B cell (primary cell): ENCODE data around the gene PEX6. TPM values are rescaled to one million over a fixed set of nuclear protein-coding genes. Genes with fewer than 3 reads are reported as not detected.

Experiments
- ATAC-seq: fragments of 200-7000 bp; cut with Tn5 transposase; one replicate; pipeline ENCODE4 v1.10.0; 2021; ENCODE audit warnings: low read depth, mild to moderate bottlenecking, moderate number of reproducible peaks, moderate library complexity
- CTCF ChIA-PET: fragments of 350-600 bp; sonication (Branson Sonifier 250); formaldehyde crosslinking; loops from one replicate; lab custom pipeline; 2021; ENCODE audit warnings: antibody characterized with exemption, inconsistent platforms; lab: Charles Lee
- POLR2A ChIA-PET: fragments of 350-600 bp; sonication (Branson Sonifier 250); formaldehyde crosslinking; loops from one replicate; lab custom pipeline; 2021; ENCODE audit warnings: antibody characterized with exemption; lab: Charles Lee
- DNase-seq: peaks from one replicate; pipeline ENCODE4 v3.0.0; 2013
- H2AFZ ChIP-seq: 2 replicates; pipeline ENCODE4 v1.6.1; 2012; ENCODE audit warnings: mild to moderate bottlenecking, low read depth, low read length; ENCODE audit not compliant: insufficient read depth, poor library complexity, severe bottlenecking
- H3K27ac ChIP-seq, 2 donors: 1 replicate in 1 of 2; 2 replicates in 1 of 2; pipeline ENCODE4 v1.5.1; 2012 to 2013; ENCODE audit warnings: low read length in 2 of 2, mild to moderate bottlenecking in 2 of 2, moderate library complexity in 1 of 2
- H3K27me3 ChIP-seq, 4 experiments: fragments of 200-600 bp in 1 of 4; sonication (generic) in 1 of 4; replicated peaks in 1 of 4; 1 replicate in 2 of 4; 2 replicates in 2 of 4; pipeline versions ENCODE4 v1.6.1 to v1.7.0; 2013 to 2016; ENCODE audit warnings: low read length in 3 of 4, mild to moderate bottlenecking in 2 of 4, mixed read lengths in 1 of 4, moderate library complexity in 1 of 4; ENCODE audit not compliant: insufficient read depth in 4 of 4, control insufficient read depth in 3 of 4; ENCODE audit errors: control extremely low read depth in 1 of 4
- H3K36me3 ChIP-seq, 2 experiments: replicated peaks in 1 of 2; 1 replicate in 1 of 2; 2 replicates in 1 of 2; pipeline versions ENCODE4 v1.6.1 to v1.7.1; 2013; ENCODE audit warnings: low read length in 1 of 2; ENCODE audit not compliant: insufficient read depth in 2 of 2, control insufficient read depth in 1 of 2; ENCODE audit errors: control extremely low read depth in 1 of 2, extremely low read depth in 1 of 2
- H3K4me1 ChIP-seq, 2 donors: fragments of 200-600 bp in 1 of 2; sonication (generic) in 1 of 2; 1 replicate in 1 of 2; 2 replicates in 1 of 2; pipeline versions ENCODE4 v1.5.1 to v1.6.1; 2013 to 2017; ENCODE audit warnings: low read length in 2 of 2; ENCODE audit not compliant: control insufficient read depth in 2 of 2, insufficient read depth in 2 of 2
- H3K4me2 ChIP-seq: replicated peaks from 2 replicates; pipeline ENCODE3; 2012; ENCODE audit warnings: mild to moderate bottlenecking, low read depth, low read length; ENCODE audit not compliant: poor library complexity, severe bottlenecking
- H3K4me3 ChIP-seq, 5 experiments: fragments of 200-600 bp in 1 of 5; sonication (generic) in 1 of 5; 1 replicate in 3 of 5; 2 replicates in 2 of 5; pipeline versions ENCODE4 v1.5.1 to v1.7.0; 2011 to 2016; ENCODE audit warnings: low read length in 4 of 5, mild to moderate bottlenecking in 4 of 5, low read depth in 2 of 5, control low read depth in 1 of 5, moderate library complexity in 1 of 5; ENCODE audit not compliant: insufficient read depth in 1 of 5; ENCODE audit errors: control extremely low read depth in 1 of 5, extremely low read depth in 1 of 5
- H3K79me2 ChIP-seq: fragments of 200-600 bp; sonication (generic); one replicate; pipeline ENCODE4 v1.6.0; 2016; ENCODE audit warnings: low read length; ENCODE audit not compliant: control insufficient read depth, insufficient read depth
- H3K9ac ChIP-seq: fragments of 200-600 bp; sonication (generic); 2 replicates; pipeline ENCODE4 v1.6.1; 2017; ENCODE audit warnings: mild to moderate bottlenecking, low read length, moderate library complexity
- H3K9me3 ChIP-seq, 3 donors: one replicate each; pipeline versions ENCODE4 v1.6.1 to v1.7.1; 2013; ENCODE audit warnings: low read length in 2 of 3; ENCODE audit not compliant: control insufficient read depth in 2 of 3, insufficient read depth in 1 of 3; ENCODE audit errors: control extremely low read depth in 1 of 3
- H4K20me1 ChIP-seq: 2 replicates; pipeline ENCODE4 v1.6.0; 2012; ENCODE audit warnings: mild to moderate bottlenecking, low read length; ENCODE audit not compliant: insufficient read depth, control insufficient read depth, poor library complexity, severe bottlenecking
- H3K27ac Mint-ChIP-seq: one replicate; pipeline ENCODE4 v1.8.0; 2021; ENCODE audit warnings: mixed read lengths
- H3K27me3 Mint-ChIP-seq: one replicate; pipeline ENCODE4 v1.8.0; 2021; ENCODE audit warnings: mixed read lengths
- H3K4me1 Mint-ChIP-seq: one replicate; pipeline ENCODE4 v1.8.0; 2021; ENCODE audit warnings: mixed read lengths
- H3K4me3 Mint-ChIP-seq: one replicate; pipeline ENCODE4 v1.8.0; 2021; ENCODE audit warnings: mixed read lengths
- H3K9me3 Mint-ChIP-seq: one replicate; pipeline ENCODE4 v1.8.0; 2022; ENCODE audit warnings: mixed read lengths; ENCODE audit not compliant: insufficient read depth
- CTCF ChIP-seq: fragments of 200-600 bp; IDR thresholded peaks from one replicate; pipeline ENCODE4 v1.8.0; 2022; ENCODE audit warnings: antibody characterized with exemption, mild to moderate bottlenecking
- EZH2 ChIP-seq: IDR thresholded peaks from 2 replicates; pipeline ENCODE4 v1.6.1; 2012; ENCODE audit warnings: borderline replicate concordance, low read depth, mild to moderate bottlenecking, moderate library complexity, low read length; ENCODE audit not compliant: insufficient read depth, poor library complexity, severe bottlenecking
- WGBS: methylation state at CpG from one replicate; pipeline ENCODE4 v1.1.5; 2013; ENCODE audit warnings: missing lambda C conversion rate; ENCODE audit not compliant: insufficient coverage; 5-methylcytosine and 5-hydroxymethylcytosine counted together
- intact Hi-C: fragments of 100-400 bp; cut with micrococcal nuclease; formaldehyde crosslinking; loops from one replicate; pipeline ENCODE4 v1.10.0; 2022
- polyA plus RNA-seq: library from polyadenylated mRNA; depleted of rRNA; stranded (reverse); fragments of >200 nt; gene quantifications from 2 replicates; pipeline ENCODE4 v1.2.3, GENCODE V29; 2012
- total RNA-seq, 2 donors: library from RNA; stranded (reverse); fragments of 120-200 nt in 1 of 2; gene quantifications; 1 replicate in 1 of 2; 2 replicates in 1 of 2; pipeline versions ENCODE4 v1.2.3 to v1.2.4, GENCODE V29; 2013 to 2022

Gene PEX6
- total and polyA plus RNA-seq, 2 donors (not counting 1 experiment from before 2014, with no cell fraction given), result 16.0 to 16.6 TPM

- H3K27ac Mint-ChIP-seq, result no peak overlapping the region
- H3K9me3 ChIP-seq, result no peaks in the 10 kb centered on the region
- peaks cover 0 to 5% of the 10 kb centered on the region in 2 experiments for H3K36me3 ChIP-seq
- no peak overlapping the region for H3K4me2 ChIP-seq
- H3K27me3 ChIP-seq, result no peaks in the 10 kb centered on the region
- no peak overlapping the region for H3K9ac ChIP-seq
- H2AFZ ChIP-seq, result no peak overlapping the region
- CTCF ChIA-PET, result no interaction called here
- H3K27me3 Mint-ChIP-seq, result no peaks in the 10 kb centered on the region
- H3K9me3 Mint-ChIP-seq, result no peaks in the 10 kb centered on the region
- no peak for ATAC-seq
- H3K27ac ChIP-seq, result no peak overlapping the region
- H3K4me3 ChIP-seq, result no peak overlapping the region
- POLR2A ChIA-PET, result interaction anchor here (0.6 to 0.7 kb wide), 2 partner anchors 18 to 52 kb away, joined by 3 to 4 read pairs; partner anchors contain the start of gene PEX6
- no peaks in the 10 kb centered on the region for H4K20me1 ChIP-seq
- DNase-seq, result no peak
- no peaks in the 10 kb centered on the region for H3K4me1 ChIP-seq
- peaks cover 25% of the 10 kb centered on the region for H3K79me2 ChIP-seq
- TF ChIP-seq CTCF, result no peak
- TF ChIP-seq EZH2, result no peak
- no peak overlapping the region for H3K4me3 Mint-ChIP-seq
- intact Hi-C loops, result no loop called here
- H3K4me1 Mint-ChIP-seq, result no peaks in the 10 kb centered on the region
Measured at GRCh38 chr6:42996513-42996912, 17.5 kb upstream of the PEX6 start.

GRCh38 chr6:42993445-42993844 is 14.5 kb upstream of the PEX6 start:
- peaks cover 0 to 26% of the 10 kb centered on the region in 2 experiments for H3K36me3 ChIP-seq
- TF ChIP-seq CTCF (no peak), EZH2 (no peak)
- H4K20me1 ChIP-seq, result no peaks in the 10 kb centered on the region
- intact Hi-C loops, result no loop called here
- POLR2A ChIA-PET, result no interaction called here
- CTCF ChIA-PET, result no interaction called here
- ATAC-seq (no peak), DNase-seq (no peak)
- no peaks in the 10 kb centered on the region for H3K4me1 Mint-ChIP-seq
- H3K9ac ChIP-seq, result no peak overlapping the region
- no peak overlapping the region for H3K4me2 ChIP-seq
- no peaks in the 10 kb centered on the region for H3K9me3 ChIP-seq
- H3K27ac ChIP-seq, result no peak overlapping the region
- H3K79me2 ChIP-seq, result peaks cover 21% of the 10 kb centered on the region
- H3K27me3 ChIP-seq, result no peaks in the 10 kb centered on the region
- H3K4me1 ChIP-seq, result no peaks in the 10 kb centered on the region
- no peak overlapping the region for H3K27ac Mint-ChIP-seq
- no peaks in the 10 kb centered on the region for H3K27me3 Mint-ChIP-seq
- no peaks in the 10 kb centered on the region for H3K9me3 Mint-ChIP-seq
- H2AFZ ChIP-seq, result no peak overlapping the region
- no peak overlapping the region for H3K4me3 Mint-ChIP-seq
- no peak overlapping the region for H3K4me3 ChIP-seq
- WGBS, result 100% methylated on average over 1 of the region's 2 CpGs
